GM12878 (cell line): Measurements from ENCODE around the gene ARHGAP26. TPM values are rescaled to one million over a fixed set of nuclear protein-coding genes. Genes with fewer than 3 reads are reported as not detected.
A peak's percentile ranks its signal among the peaks of the same experiment; 100 is the strongest.

Source experiments
- ASH2L ChIP-seq: fragments of 300-600, 200-600 bp; sonication (generic); IDR thresholded peaks from 2 replicates; pipeline ENCODE4 v1.6.1; 2017; ENCODE audit warnings: low read depth, mild to moderate bottlenecking, borderline replicate concordance
- E2F8 ChIP-seq: fragments of 450-650 bp; IDR thresholded peaks from 2 replicates; pipeline ENCODE4 v1.6.1; 2018; ENCODE audit warnings: mild to moderate bottlenecking, low read depth, moderate library complexity; ENCODE audit not compliant: partially characterized antibody
- NFIC ChIP-seq: IDR thresholded peaks from 2 replicates; pipeline ENCODE4 v1.6.1; 2012; ENCODE audit warnings: low read depth, mild to moderate bottlenecking, inconsistent platforms, low read length, moderate library complexity
- NFYB ChIP-seq: IDR thresholded peaks from 2 replicates; pipeline ENCODE4 v1.6.1; 2011; ENCODE audit warnings: low read depth, mild to moderate bottlenecking, low read length, improper control_type of control experiment, moderate library complexity; ENCODE audit not compliant: insufficient read depth
- SKIL ChIP-seq: fragments of 450-650 bp; IDR thresholded peaks from 2 replicates; pipeline ENCODE4 v1.6.1; 2017; ENCODE audit warnings: mild to moderate bottlenecking, low read depth, inconsistent platforms; ENCODE audit not compliant: poor library complexity, severe bottlenecking
- ZNF24 ChIP-seq: fragments of 450-650 bp; IDR thresholded peaks from 2 replicates; pipeline ENCODE4 v1.6.1; 2017; ENCODE audit warnings: antibody characterized with exemption, mild to moderate bottlenecking
- polyA plus RNA-seq, 11 experiments: library from polyadenylated mRNA; depleted of rRNA in 4 of 11; unstranded in 6 of 11; stranded (reverse) in 5 of 11; fragments of >200 nt; fragmentation: Nextera tagmentation in 4 of 11; fragmentation: Illumina TruSeq in 1 of 11; extraction: Ambion mirVana in 4 of 11; extraction: Trizol in 1 of 11; gene quantifications; 1 replicate in 1 of 11; 2 replicates in 10 of 11; pipeline versions ENCODE4 v1.2.1 to v1.2.3, GENCODE V29; 2011 to 2016; ENCODE audit warnings: inconsistent platforms in 2 of 11, missing spikeins in 2 of 11, low read depth in 1 of 11
- total RNA-seq, 4 experiments: library from RNA; depleted of rRNA in 3 of 4; stranded (reverse); fragments of >200 nt in 3 of 4; fragmentation: Illumina TruSeq in 1 of 4; extraction: Trizol in 1 of 4; gene quantifications; 2 replicates each; pipeline versions ENCODE4 v1.2.1 to v1.2.3, GENCODE V29; 2013 to 2021

ARHGAP26 gene
- total and polyA plus RNA-seq, 10 of the 15 experiments (the other 5 are each of a cell fraction or from before 2014, with no cell fraction given), result 9.4 to 41.5 (median 19.3) TPM

GRCh38 chr5:143051244-143052058 lies 281.3 kb downstream of the ARHGAP26 start (continued):
- TF ChIP-seq E2F8 (no peak), SKIL (no peak), ASH2L (no peak), NFYB (no peak), ZNF24 (0 out of 2 replicates have a peak, but pooled peaks have one; percentile 23), NFIC (0 out of 2 replicates have a peak, but pooled peaks have one; percentile 11)
